Measurements from ENCODE around the gene ACRV1. TPM values are rescaled to one million over a fixed set of nuclear protein-coding genes. Genes with fewer than 3 reads are reported as not detected.

The ACRV1 gene
- total and polyA plus RNA-seq, 2 donors (not counting 3 experiments of a cell fraction or from before 2014, with no cell fraction given) = not detected

DNA sequence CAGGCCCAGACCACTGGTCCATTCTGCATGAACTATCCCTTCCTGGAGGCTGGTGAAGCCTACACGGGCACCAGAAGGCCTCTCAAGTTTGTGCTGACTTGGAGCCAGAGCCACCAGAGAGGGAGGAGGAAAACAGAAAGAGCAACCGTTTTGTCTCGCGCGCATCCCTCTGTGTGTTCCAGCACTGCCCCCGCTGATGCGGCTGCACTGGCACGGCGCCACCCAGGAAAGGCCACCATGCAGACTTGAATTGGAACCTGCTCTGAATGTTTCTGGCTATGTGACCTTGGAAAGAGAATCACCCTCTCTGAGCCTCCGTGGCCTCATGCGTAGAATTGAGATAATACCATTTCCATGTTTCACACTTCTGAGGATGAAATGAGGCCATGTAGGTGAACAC lies 7.4 kb upstream of the ACRV1 start:
- no peak overlapping the region for H3K4me3 ChIP-seq (replicated peaks in 1 of 3; ENCODE audit: insufficient read depth in 1 of 3, low read depth in 1 of 3, low read length in 3 of 3)
- H3K4me2 ChIP-seq (ENCODE audit: insufficient read depth, low read length) = no peak overlapping the region
- no peaks in the 10 kb centered on the region for H3K79me2 ChIP-seq (ENCODE audit: control insufficient read depth, insufficient read depth, low read length)
- intact Hi-C loops (cut with micrococcal nuclease) (no loop called here), dilution Hi-C loops (cut with MboI; ENCODE audit: extremely low pct_ligation_motif_present, low sequenced_read_pairs) (no loop called here)
- no peak overlapping the region for H2AFZ ChIP-seq (ENCODE audit: low read depth, low read length)
- ChIA-PET POLR2A (no interaction called here), CTCF (no interaction called here)
- no peaks in the 10 kb centered on the region for H4K20me1 ChIP-seq (replicated peaks; ENCODE audit: control insufficient read depth, extremely low read depth, insufficient read depth, low read length)
- DNase-seq (ENCODE audit: low read depth, low spot score) (no peak), FAIRE-seq (no peak)
- H3K9me1 ChIP-seq (replicated peaks; ENCODE audit: control insufficient read depth, extremely low read depth, insufficient read depth, low read length) = no peaks in the 10 kb centered on the region
- TF ChIP-seq POLR2A (IDR thresholded peaks at IDR 0.05; ENCODE audit: low read depth, low read length) = no peak
- no peak for TF ChIP-seq CTCF (IDR thresholded peaks at IDR 0.05; ENCODE audit: extremely low read depth in 1 of 2, insufficient read depth in 1 of 2, low read depth in 1 of 2, low read length in 2 of 2)
- no peak for TF ChIP-seq FOS (IDR thresholded peaks at IDR 0.05; ENCODE audit: borderline replicate concordance, insufficient read depth, low read length)
- TF ChIP-seq POLR2AphosphoS5 (IDR thresholded peaks at IDR 0.05; ENCODE audit: insufficient read depth, low read depth, low read length) = no peak
- no peak for TF ChIP-seq MYC (IDR thresholded peaks at IDR 0.05; ENCODE audit: low read depth, low read length)
- TF ChIP-seq JUN (IDR thresholded peaks at IDR 0.05; ENCODE audit: borderline replicate concordance, insufficient read depth, insufficient read length, low read depth) = no peak
- TF ChIP-seq GATA2 (IDR thresholded peaks at IDR 0.05; ENCODE audit: insufficient read depth, insufficient read length, low read depth, low read length) = no peak
- TF ChIP-seq, protein P1, sequence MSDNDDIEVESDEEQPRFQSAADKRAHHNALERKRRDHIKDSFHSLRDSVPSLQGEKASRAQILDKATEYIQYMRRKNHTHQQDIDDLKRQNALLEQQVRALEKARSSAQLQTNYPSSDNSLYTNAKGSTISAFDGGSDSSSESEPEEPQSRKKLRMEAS (IDR thresholded peaks at IDR 0.05; ENCODE audit: insufficient read depth, insufficient read length) = no peak
- no peaks in the 10 kb centered on the region for H3K4me1 ChIP-seq (ENCODE audit: control insufficient read depth, extremely low read depth, insufficient read depth, low read length)
- no peaks in the 10 kb centered on the region for H3K9me3 ChIP-seq (replicated peaks; ENCODE audit: control insufficient read depth, insufficient read depth, low read length)
- no peak overlapping the region for H3K27ac ChIP-seq (ENCODE audit: insufficient read depth, low read depth, low read length)
- H3K9ac ChIP-seq (replicated peaks; ENCODE audit: extremely low read depth, insufficient read depth, low read length) = no peak overlapping the region
- H3K27me3 ChIP-seq (ENCODE audit: control insufficient read depth in 2 of 2, insufficient read depth in 2 of 2, low read length in 2 of 2) = no peaks in the 10 kb centered on the region
- no TSS peak for BruUV-seq (replicated peaks)
- H3K36me3 ChIP-seq (ENCODE audit: control insufficient read depth in 2 of 2, extremely low read depth in 1 of 2, insufficient read depth in 2 of 2, low read length in 2 of 2) = no peaks in the 10 kb centered on the region

Data from endothelial cell of umbilical vein (primary cell).